ENCODE data around the gene NAV2.

Gene NAV2

GRCh38 chr11:20059587-20060021, 347.0 kb downstream of the NAV2 start:
- in situ Hi-C loops (cut with MboI; ENCODE audit: low pct_unique_long_range_greater_than_20kb, low sequenced_read_pairs, unreplicated experiment) = no loop called here
- no peak for DNase-seq (ENCODE audit: low spot score)

DNA sequence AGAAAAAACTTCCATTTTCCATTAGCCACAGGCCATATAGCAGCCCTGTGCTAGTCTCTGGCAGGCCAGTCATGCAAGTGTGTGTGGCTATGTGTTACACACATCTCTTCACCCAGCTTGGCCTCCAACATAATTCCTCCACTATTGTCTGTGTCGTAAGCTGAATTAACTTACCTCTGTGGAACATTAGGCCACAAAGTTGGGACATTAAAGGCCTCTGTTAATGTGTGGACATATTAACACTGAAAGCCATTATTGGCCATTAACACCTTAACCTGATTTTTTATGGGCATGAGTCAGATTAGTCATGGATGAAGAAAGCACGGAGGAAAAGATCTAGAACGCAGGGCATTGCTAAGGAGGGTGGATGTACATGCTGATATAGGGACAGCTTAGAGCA, 347.5 kb downstream of the NAV2 start:
- TF ChIP-seq, protein P1, sequence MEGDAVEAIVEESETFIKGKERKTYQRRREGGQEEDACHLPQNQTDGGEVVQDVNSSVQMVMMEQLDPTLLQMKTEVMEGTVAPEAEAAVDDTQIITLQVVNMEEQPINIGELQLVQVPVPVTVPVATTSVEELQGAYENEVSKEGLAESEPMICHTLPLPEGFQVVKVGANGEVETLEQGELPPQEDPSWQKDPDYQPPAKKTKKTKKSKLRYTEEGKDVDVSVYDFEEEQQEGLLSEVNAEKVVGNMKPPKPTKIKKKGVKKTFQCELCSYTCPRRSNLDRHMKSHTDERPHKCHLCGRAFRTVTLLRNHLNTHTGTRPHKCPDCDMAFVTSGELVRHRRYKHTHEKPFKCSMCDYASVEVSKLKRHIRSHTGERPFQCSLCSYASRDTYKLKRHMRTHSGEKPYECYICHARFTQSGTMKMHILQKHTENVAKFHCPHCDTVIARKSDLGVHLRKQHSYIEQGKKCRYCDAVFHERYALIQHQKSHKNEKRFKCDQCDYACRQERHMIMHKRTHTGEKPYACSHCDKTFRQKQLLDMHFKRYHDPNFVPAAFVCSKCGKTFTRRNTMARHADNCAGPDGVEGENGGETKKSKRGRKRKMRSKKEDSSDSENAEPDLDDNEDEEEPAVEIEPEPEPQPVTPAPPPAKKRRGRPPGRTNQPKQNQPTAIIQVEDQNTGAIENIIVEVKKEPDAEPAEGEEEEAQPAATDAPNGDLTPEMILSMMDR (IDR thresholded peaks at IDR 0.05; ENCODE audit: extremely low read depth, insufficient read depth, missing control alignments) = no peak
- in situ Hi-C loops (cut with MboI; ENCODE audit: low pct_unique_long_range_greater_than_20kb, low sequenced_read_pairs, unreplicated experiment) = no loop called here

More at GRCh38 chr11:20059587-20060021, 347.0 kb downstream of the NAV2 start:
- TF ChIP-seq, protein P1 (IDR thresholded peaks at IDR 0.05; ENCODE audit: extremely low read depth, insufficient read depth, missing control alignments) = no peak

DNA sequence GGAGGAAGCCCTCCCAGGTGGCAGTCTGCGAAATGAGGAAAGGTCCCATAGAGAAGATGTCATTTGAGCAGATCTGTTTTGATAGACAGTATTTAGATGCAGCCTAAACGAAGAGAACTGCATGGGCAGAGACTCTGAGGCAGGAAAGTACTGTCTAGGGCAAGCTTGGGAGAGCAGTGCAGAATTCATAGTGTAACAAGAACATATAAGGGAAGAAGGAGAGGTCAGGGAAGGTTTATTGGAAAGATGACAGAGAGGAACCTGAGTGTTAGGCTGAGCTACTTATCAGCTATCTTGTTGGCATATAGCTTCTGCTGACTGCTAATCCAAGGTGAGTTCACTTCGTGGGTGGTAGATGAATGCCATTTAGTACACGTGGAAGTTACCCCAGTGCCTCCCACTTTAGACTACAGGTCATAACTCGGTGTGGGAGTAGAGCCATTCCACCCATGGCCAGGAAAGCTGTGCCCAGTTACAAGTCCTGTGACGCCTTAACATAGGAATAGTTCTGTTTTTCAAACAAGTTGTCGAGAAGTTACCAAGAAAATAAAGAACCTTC, 348.1 kb downstream of the NAV2 start:
- in situ Hi-C loops (cut with MboI; ENCODE audit: low pct_unique_long_range_greater_than_20kb, low sequenced_read_pairs, unreplicated experiment) = no loop called here
- no peak for DNase-seq (ENCODE audit: low spot score)
- TF ChIP-seq, protein P1 (IDR thresholded peaks at IDR 0.05; ENCODE audit: extremely low read depth, insufficient read depth, missing control alignments) = no peak

More for the DNA sequence above, 347.5 kb downstream of the NAV2 start:
- no peak for DNase-seq (ENCODE audit: low spot score)

- no peak for DNase-seq (ENCODE audit: low spot score)
- TF ChIP-seq, protein P1 (IDR thresholded peaks at IDR 0.05; ENCODE audit: extremely low read depth, insufficient read depth, missing control alignments) = no peak
- in situ Hi-C loops (cut with MboI; ENCODE audit: low pct_unique_long_range_greater_than_20kb, low sequenced_read_pairs, unreplicated experiment) = no loop called here
Measured at GRCh38 chr11:20061776-20062175, 349.1 kb downstream of the NAV2 start.

GRCh38 chr11:20064961-20065405, 352.3 kb downstream of the NAV2 start:
- TF ChIP-seq, protein P1 (IDR thresholded peaks at IDR 0.05; ENCODE audit: extremely low read depth, insufficient read depth, missing control alignments) = no peak
- in situ Hi-C loops (cut with MboI; ENCODE audit: low pct_unique_long_range_greater_than_20kb, low sequenced_read_pairs, unreplicated experiment) = no loop called here
- DNase-seq (ENCODE audit: low spot score) = no peak

GRCh38 chr11:20065406-20065805, 352.8 kb downstream of the NAV2 start:
- DNase-seq (ENCODE audit: low spot score) = no peak
- in situ Hi-C loops (cut with MboI; ENCODE audit: low pct_unique_long_range_greater_than_20kb, low sequenced_read_pairs, unreplicated experiment) = no loop called here
- TF ChIP-seq, protein P1 (IDR thresholded peaks at IDR 0.05; ENCODE audit: extremely low read depth, insufficient read depth, missing control alignments) = no peak

Data from GM13977 (cell line).